SH-SY5Y (cell line): Measurements from ENCODE around the gene CLEC16A.
A peak's percentile ranks its signal among the peaks of the same experiment; 100 is the strongest.

Source experiments
- GATA2 ChIP-seq: IDR thresholded peaks from 2 replicates; pipeline ENCODE4 v1.6.1; 2011; ENCODE audit warnings: mild to moderate bottlenecking, low read depth, low read length
- GATA3 ChIP-seq: IDR thresholded peaks from 2 replicates; pipeline ENCODE4 v1.6.1; 2011; ENCODE audit warnings: low read depth, mild to moderate bottlenecking, low read length, moderate library complexity

The CLEC16A gene

GRCh38 chr16:11158018-11158417 is 213.7 kb downstream of the CLEC16A start:
- no peak for TF ChIP-seq GATA3
- TF ChIP-seq GATA2, result no peak

- TF ChIP-seq GATA3 (no peak), GATA2 (peak; percentile 50)
These were observed 214.9 kb downstream of the CLEC16A start for GRCh38 chr16:11159282-11159681.

- TF ChIP-seq GATA3, result no peak
- no peak for TF ChIP-seq GATA2
These were observed 216.3 kb downstream of the CLEC16A start for GRCh38 chr16:11160676-11161115.

- TF ChIP-seq GATA3, result no peak
- no peak for TF ChIP-seq GATA2
These were observed 217.1 kb downstream of the CLEC16A start for GRCh38 chr16:11161439-11161838.

- TF ChIP-seq GATA2 (no peak), GATA3 (no peak)
These were observed 217.6 kb downstream of the CLEC16A start for GRCh38 chr16:11161974-11162373.

- TF ChIP-seq GATA3, result no peak
- TF ChIP-seq GATA2, result peak; percentile 84
These were observed 218.4 kb downstream of the CLEC16A start for GRCh38 chr16:11162586-11163268.

GRCh38 chr16:11163761-11164261 is 219.4 kb downstream of the CLEC16A start:
- TF ChIP-seq GATA3 (no peak), GATA2 (no peak)

GRCh38 chr16:11164482-11165270 is 220.3 kb downstream of the CLEC16A start:
- no peak for TF ChIP-seq GATA2
- no peak for TF ChIP-seq GATA3

GRCh38 chr16:11165349-11165748 is 221.0 kb downstream of the CLEC16A start:
- no peak for TF ChIP-seq GATA3
- no peak for TF ChIP-seq GATA2

- TF ChIP-seq GATA3 (no peak), GATA2 (no peak)
These were observed 221.7 kb downstream of the CLEC16A start for GRCh38 chr16:11165894-11166665.

GRCh38 chr16:11167581-11167980 is 223.2 kb downstream of the CLEC16A start:
- no peak for TF ChIP-seq GATA3
- no peak for TF ChIP-seq GATA2

GRCh38 chr16:11168386-11169051 is 224.2 kb downstream of the CLEC16A start:
- TF ChIP-seq GATA2 (no peak), GATA3 (no peak)

- TF ChIP-seq GATA2 (no peak), GATA3 (no peak)
These were observed 225.3 kb downstream of the CLEC16A start for GRCh38 chr16:11169641-11170040.

- no peak for TF ChIP-seq GATA3
These were observed 225.8 kb downstream of the CLEC16A start for GRCh38 chr16:11170201-11170600.
